Activated CD4-positive, alpha-beta T cell treated with anti-CD3 and anti-CD28 coated beads for 48 hours (primary cell): ENCODE data around the gene MYO9A.
"Not testable (repeated sequence)": the region's sequence is repeated elsewhere in the genome, so short reads cannot be mapped to it uniquely, and the experiment has no call there.

ENCODE experiments used
- DNase-seq: peaks from one replicate; pipeline ENCODE4 v3.0.0-alpha.2; 2020

MYO9A gene

GRCh38 chr15:72136170-72137051 lies 18.5 kb upstream of the MYO9A start:
- no peak for DNase-seq

- DNase-seq = no peak
Measured at GRCh38 chr15:72135719-72136118, 17.8 kb upstream of the MYO9A start.

- no peak for DNase-seq
Measured at GRCh38 chr15:72133211-72133610, 15.3 kb upstream of the MYO9A start.

- no peak for DNase-seq
Measured at GRCh38 chr15:72131922-72132321, 14.0 kb upstream of the MYO9A start.

- no peak for DNase-seq
Measured at GRCh38 chr15:72130272-72130671, 12.3 kb upstream of the MYO9A start.

GRCh38 chr15:72128359-72128758 lies 10.4 kb upstream of the MYO9A start:
- DNase-seq = no peak

- DNase-seq = no peak
Measured at GRCh38 chr15:72127724-72128322, 9.9 kb upstream of the MYO9A start.

- DNase-seq = no peak
Measured at GRCh38 chr15:72124218-72124617, 6.3 kb upstream of the MYO9A start.

- DNase-seq = peak; percentile 79
Measured at GRCh38 chr15:72117486-72118016, 399 bp downstream of the MYO9A start.

- DNase-seq = no peak
Measured at GRCh38 chr15:72116731-72117485, 1.0 kb downstream of the MYO9A start.

- no peak for DNase-seq
Measured at GRCh38 chr15:72113347-72114031, 4.5 kb downstream of the MYO9A start.

- no peak for DNase-seq
Measured at GRCh38 chr15:72112805-72113204, 5.1 kb downstream of the MYO9A start.

- no peak for DNase-seq
Measured at GRCh38 chr15:72112116-72112515, 5.8 kb downstream of the MYO9A start.

GRCh38 chr15:72110355-72110754 lies 7.6 kb downstream of the MYO9A start:
- no peak for DNase-seq

- DNase-seq = no peak
Measured at GRCh38 chr15:72106068-72106467, 11.9 kb downstream of the MYO9A start.

- no peak for DNase-seq
Measured at GRCh38 chr15:72105111-72105510, 12.8 kb downstream of the MYO9A start.

GRCh38 chr15:72100551-72100950 lies 17.4 kb downstream of the MYO9A start:
- DNase-seq = not testable (repeated sequence)

GRCh38 chr15:72099155-72099554 lies 18.8 kb downstream of the MYO9A start:
- no peak for DNase-seq

- no peak for DNase-seq
Measured at GRCh38 chr15:72098040-72098439, 19.9 kb downstream of the MYO9A start.

- no peak for DNase-seq
Measured at GRCh38 chr15:72096796-72097195, 21.2 kb downstream of the MYO9A start.

- no peak for DNase-seq
Measured at GRCh38 chr15:72092691-72093090, 25.3 kb downstream of the MYO9A start.

- no peak for DNase-seq
Measured at GRCh38 chr15:72092006-72092405, 25.9 kb downstream of the MYO9A start.
